ENCODE measurements around the gene PRKACB. TPM values are rescaled to one million over a fixed set of nuclear protein-coding genes. Genes with fewer than 3 reads are reported as not detected.

PRKACB gene
- total and polyA plus RNA-seq, 11 donors = 8.7 to 52.3 (median 39.0) TPM

DNA sequence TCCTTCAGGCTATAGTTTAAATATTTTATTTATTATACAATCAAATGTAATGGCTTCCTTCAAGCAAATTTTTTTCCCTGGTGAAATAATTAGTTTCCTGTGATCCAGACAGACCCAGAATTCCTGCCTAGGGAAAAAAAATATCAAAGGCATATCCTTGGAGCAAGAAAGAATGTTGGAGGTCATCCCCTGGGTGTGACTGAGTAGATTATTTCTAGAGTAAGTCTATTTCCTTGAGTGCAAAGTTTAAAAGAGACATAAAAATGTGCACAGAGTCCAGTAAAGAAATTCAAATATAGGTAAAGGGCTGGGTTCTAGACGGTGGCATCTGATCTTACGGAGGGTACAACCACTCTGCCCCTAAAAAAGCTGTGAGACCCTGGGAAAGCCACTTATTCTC lies 125.2 kb downstream of the PRKACB start:
- no peak for TF ChIP-seq POLR2A (IDR thresholded peaks at IDR 0.05)
- TF ChIP-seq, protein P1, sequence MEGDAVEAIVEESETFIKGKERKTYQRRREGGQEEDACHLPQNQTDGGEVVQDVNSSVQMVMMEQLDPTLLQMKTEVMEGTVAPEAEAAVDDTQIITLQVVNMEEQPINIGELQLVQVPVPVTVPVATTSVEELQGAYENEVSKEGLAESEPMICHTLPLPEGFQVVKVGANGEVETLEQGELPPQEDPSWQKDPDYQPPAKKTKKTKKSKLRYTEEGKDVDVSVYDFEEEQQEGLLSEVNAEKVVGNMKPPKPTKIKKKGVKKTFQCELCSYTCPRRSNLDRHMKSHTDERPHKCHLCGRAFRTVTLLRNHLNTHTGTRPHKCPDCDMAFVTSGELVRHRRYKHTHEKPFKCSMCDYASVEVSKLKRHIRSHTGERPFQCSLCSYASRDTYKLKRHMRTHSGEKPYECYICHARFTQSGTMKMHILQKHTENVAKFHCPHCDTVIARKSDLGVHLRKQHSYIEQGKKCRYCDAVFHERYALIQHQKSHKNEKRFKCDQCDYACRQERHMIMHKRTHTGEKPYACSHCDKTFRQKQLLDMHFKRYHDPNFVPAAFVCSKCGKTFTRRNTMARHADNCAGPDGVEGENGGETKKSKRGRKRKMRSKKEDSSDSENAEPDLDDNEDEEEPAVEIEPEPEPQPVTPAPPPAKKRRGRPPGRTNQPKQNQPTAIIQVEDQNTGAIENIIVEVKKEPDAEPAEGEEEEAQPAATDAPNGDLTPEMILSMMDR (IDR thresholded peaks at IDR 0.05) = no peak
- no peaks in the 10 kb centered on the region for H3K27me3 ChIP-seq
- DNase-seq = no peak
- no peaks in the 10 kb centered on the region for H3K9me3 ChIP-seq
- WGBS, 4 donors = 27 to 66% (median 38%) methylated on average over 2 of the region's 2 CpGs
- intact Hi-C loops (cut with DNase I) = no loop called here
- no peaks in the 10 kb centered on the region for H3K36me3 ChIP-seq
- no peak for ATAC-seq
- H3K27ac ChIP-seq = no peak overlapping the region
- H3K4me1 ChIP-seq = peaks cover 0 to 10% (median 0%) of the 10 kb centered on the region in 12 donors
- H3K4me3 ChIP-seq = no peak overlapping the region

DNA sequence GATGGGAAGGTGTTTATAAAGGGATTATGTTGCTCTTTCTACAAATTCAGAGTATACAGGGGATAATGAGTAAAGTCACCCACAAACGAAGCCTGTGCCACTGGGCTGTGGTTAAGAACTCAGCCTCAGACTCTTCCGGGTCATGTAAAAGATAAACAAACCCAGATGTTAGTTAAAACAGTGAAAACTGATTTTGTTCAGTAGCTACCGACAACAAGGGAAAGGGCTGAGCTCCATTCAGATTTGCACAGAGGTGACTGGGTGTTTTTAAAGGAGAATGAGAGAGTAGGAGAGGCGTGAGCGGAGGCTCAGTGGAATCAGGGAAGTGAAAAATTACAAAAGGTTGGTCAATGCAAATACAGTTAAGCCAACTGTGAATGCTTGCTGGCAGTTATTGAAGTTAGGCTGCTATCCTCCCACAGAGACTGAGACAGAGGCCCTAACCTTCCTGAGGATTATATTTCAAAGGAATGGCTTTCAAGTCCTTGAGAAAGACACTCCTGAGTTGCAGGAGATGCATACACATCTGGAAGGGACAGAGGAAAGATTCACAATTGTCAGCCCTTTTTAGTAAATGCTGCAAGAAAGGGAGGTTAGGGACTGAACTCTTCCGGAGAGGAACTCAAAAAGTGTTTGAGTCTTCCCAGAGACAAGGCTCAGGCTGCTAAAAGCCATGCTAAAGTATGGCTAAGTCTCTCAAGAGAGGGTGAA lies 127.5 kb downstream of the PRKACB start:
- no peak overlapping the region for H3K27ac ChIP-seq
- no peak overlapping the region for H3K4me3 ChIP-seq
- H3K36me3 ChIP-seq = no peaks in the 10 kb centered on the region
- WGBS, 4 donors = 54 to 63% (median 56%) methylated on average over 6 of the region's 6 CpGs
- H3K4me1 ChIP-seq = peaks cover 0 to 10% (median 0%) of the 10 kb centered on the region in 12 donors
- TF ChIP-seq, protein P1 (IDR thresholded peaks at IDR 0.05) = no peak
- intact Hi-C loops (cut with DNase I) = no loop called here
- no peaks in the 10 kb centered on the region for H3K27me3 ChIP-seq
- no peak for DNase-seq
- no peaks in the 10 kb centered on the region for H3K9me3 ChIP-seq
- ATAC-seq = no peak

DNA sequence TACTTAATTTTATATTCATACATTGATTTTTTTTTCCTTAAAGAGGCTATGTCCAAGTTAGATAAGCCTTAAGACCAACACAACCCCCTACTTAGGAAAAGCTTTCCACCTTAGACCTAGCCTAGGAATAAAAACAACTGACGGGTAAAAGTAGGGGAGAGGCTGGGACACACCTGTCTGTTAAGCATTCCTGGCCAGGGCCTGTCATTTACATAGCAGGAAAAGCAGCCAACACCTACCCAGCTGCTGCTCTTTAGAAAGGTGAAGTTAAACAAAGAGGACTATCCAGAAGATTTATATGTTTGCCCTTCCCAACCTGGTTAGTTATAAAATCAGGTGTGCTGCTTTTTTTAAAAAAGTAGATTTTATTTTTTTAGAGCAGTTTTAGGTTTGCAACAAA lies 128.3 kb downstream of the PRKACB start:
- no peaks in the 10 kb centered on the region for H3K9me3 ChIP-seq
- no peak for DNase-seq
- H3K4me1 ChIP-seq = peaks cover 0 to 10% (median 0%) of the 10 kb centered on the region in 12 donors
- no peak overlapping the region for H3K4me3 ChIP-seq
- WGBS, 4 donors = 69 to 84% (median 77%) methylated on average over 1 of the region's 1 CpG
- H3K27me3 ChIP-seq = no peaks in the 10 kb centered on the region
- H3K36me3 ChIP-seq = no peaks in the 10 kb centered on the region
- TF ChIP-seq, protein P1 (IDR thresholded peaks at IDR 0.05) = no peak
- no peak for TF ChIP-seq POLR2A (IDR thresholded peaks at IDR 0.05)
- H3K27ac ChIP-seq = no peak overlapping the region
- intact Hi-C loops (cut with DNase I) = no loop called here
- peak in 1 of 4 donors; percentile 20 for ATAC-seq

DNA sequence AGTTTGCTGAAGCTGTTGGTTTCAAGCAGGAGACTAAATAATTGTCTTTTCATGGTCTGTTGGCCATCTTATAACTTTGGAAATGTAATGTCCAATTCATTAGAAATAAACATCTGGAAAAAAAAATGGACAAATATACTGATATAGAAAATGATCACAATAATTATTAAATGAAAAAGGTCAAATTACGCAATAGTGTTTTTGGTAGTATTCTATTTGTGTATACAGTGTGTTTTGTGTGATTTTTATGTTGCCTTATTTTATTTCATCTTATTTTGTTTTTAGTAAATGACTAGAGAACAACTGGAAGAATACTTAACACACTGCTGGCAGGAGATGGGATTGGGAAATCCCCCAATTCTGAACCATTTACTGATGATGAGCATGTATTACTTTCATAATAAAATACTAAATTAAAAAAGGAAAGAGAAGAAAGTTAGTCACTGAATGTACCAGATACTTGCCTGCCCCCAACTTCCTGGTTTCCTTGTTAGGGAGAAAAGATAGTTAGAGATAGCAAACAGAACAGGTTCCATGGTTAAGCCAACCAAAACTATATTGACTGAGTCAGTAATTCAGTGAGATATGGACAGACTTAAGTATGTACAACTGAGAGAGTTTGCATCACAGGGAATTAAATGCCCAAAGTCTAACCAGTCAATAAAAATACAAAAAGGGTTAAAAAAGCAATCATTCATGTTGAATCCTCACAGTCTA lies 133.4 kb downstream of the PRKACB start:
- no peak for TF ChIP-seq POLR2A (IDR thresholded peaks at IDR 0.05)
- TF ChIP-seq, protein P1 (IDR thresholded peaks at IDR 0.05) = no peak
- H3K4me1 ChIP-seq = no peaks in the 10 kb centered on the region
- no peaks in the 10 kb centered on the region for H3K9me3 ChIP-seq
- H3K4me3 ChIP-seq = no peak overlapping the region
- ATAC-seq (no peak), DNase-seq (no peak)
- intact Hi-C loops (cut with DNase I) = no loop called here
- H3K27me3 ChIP-seq = no peaks in the 10 kb centered on the region
- H3K36me3 ChIP-seq = no peaks in the 10 kb centered on the region
- H3K27ac ChIP-seq = no peak overlapping the region
- 99 to 100% (median 100%) methylated on average over 1 of the region's 1 CpG for WGBS, 4 donors
